HCT116 (cell line): Measurements from ENCODE around the gene GABBR1. TPM values are rescaled to one million over a fixed set of nuclear protein-coding genes. Genes with fewer than 3 reads are reported as not detected.

Experiments
- ATAC-seq: fragments of 200-7000 bp; cut with Tn5 transposase; 2 replicates; pipeline ENCODE4 v1.9.1; 2020; ENCODE audit warnings: mild to moderate bottlenecking, moderate library complexity
- BruUV-seq: library from RNA; stranded (reverse); fragments of 400-500 nt; replicated peaks from 2 replicates; lab custom pipeline; 2021; lab: Mats Ljungman, UMichigan
- CTCF ChIA-PET: fragments of 300-600 bp; sonication (Branson Sonifier 250); formaldehyde crosslinking; loops from one replicate; lab custom pipeline; 2021; ENCODE audit warnings: antibody characterized with exemption; lab: Charles Lee
- POLR2A ChIA-PET: fragments of 300-600, 350-600 bp; sonication (Branson Sonifier 250); formaldehyde crosslinking; loops from one replicate; lab custom pipeline; 2021; ENCODE audit warnings: antibody characterized with exemption; lab: Charles Lee
- RAD21 ChIA-PET, 2 experiments: fragments of 300-600 bp; sonication (Branson Sonifier 250); formaldehyde crosslinking; loops; one replicate each; lab custom pipeline; 2023; ENCODE audit warnings: low total read pairs in 2 of 2; ENCODE audit not compliant: uncharacterized antibody in 2 of 2, unreplicated experiment in 2 of 2, low non-redundant PET in 1 of 2; lab: Charles Lee
- DNase-seq: peaks from one replicate; pipeline ENCODE4 v3.0.0-alpha.2; 2010; ENCODE audit warnings: low read depth, low spot score
- H2AFZ ChIP-seq: fragments of 200-600 bp; shearing (Covaris generic), sonication (generic); 2 replicates; pipeline ENCODE4 v1.6.1; 2017; ENCODE audit warnings: low read depth, mixed run types, mixed read lengths, antibody characterized with exemption, low read length; ENCODE audit not compliant: poor library complexity, severe bottlenecking
- H3K27ac ChIP-seq: 2 replicates; pipeline ENCODE4 v1.5.1; 2012; ENCODE audit warnings: low read depth, low read length
- H3K27me3 ChIP-seq: fragments of 200-600 bp; sonication (generic); 2 replicates; pipeline ENCODE4 v1.6.1; 2016; ENCODE audit warnings: mixed run types, low read length, mixed read lengths; ENCODE audit not compliant: insufficient read depth
- H3K36me3 ChIP-seq, 2 experiments: fragments of 200-500 bp in 1 of 2; fragments of 200-600 bp in 1 of 2; sonication (Bioruptor generic) in 1 of 2; sonication (generic) in 1 of 2; 2 replicates each; pipeline versions ENCODE4 v1.5.1 to v1.6.1; 2014 to 2016; ENCODE audit warnings: low read length in 2 of 2, inconsistent platforms in 1 of 2, mixed read lengths in 1 of 2, mixed run types in 1 of 2; ENCODE audit not compliant: insufficient read depth in 2 of 2, control insufficient read depth in 1 of 2
- H3K4me1 ChIP-seq, 2 experiments: fragments of 200-600 bp in 1 of 2; sonication (generic) in 1 of 2; 2 replicates each; pipeline versions ENCODE4 v1.5.1 to v1.6.1; 2012 to 2017; ENCODE audit warnings: low read length in 2 of 2, inconsistent platforms in 1 of 2, mild to moderate bottlenecking in 1 of 2, mixed read lengths in 1 of 2, mixed run types in 1 of 2, moderate library complexity in 1 of 2; ENCODE audit not compliant: insufficient read depth in 2 of 2, control insufficient read depth in 1 of 2
- H3K4me2 ChIP-seq: fragments of 200-600 bp; sonication (generic); 2 replicates; pipeline ENCODE4 v1.6.1; 2017; ENCODE audit warnings: mixed run types, low read length, mixed read lengths
- H3K4me3 ChIP-seq, 2 experiments: fragments of 200-600 bp in 1 of 2; sonication (generic) in 1 of 2; replicated peaks in 1 of 2; 2 replicates each; pipeline ENCODE4 v1.5.1; 2011 to 2016; ENCODE audit warnings: low read length in 2 of 2, control low read depth in 1 of 2, low read depth in 1 of 2, mild to moderate bottlenecking in 1 of 2, mixed read lengths in 1 of 2, mixed run types in 1 of 2
- H3K79me2 ChIP-seq: fragments of 200-600 bp; sonication (generic); 2 replicates; pipeline ENCODE4 v1.6.1; 2017; ENCODE audit warnings: mild to moderate bottlenecking, mixed run types, low read length, moderate library complexity, mixed read lengths; ENCODE audit not compliant: insufficient read depth
- H3K9ac ChIP-seq: fragments of 200-600 bp; sonication (generic); 2 replicates; pipeline ENCODE4 v1.6.1; 2016; ENCODE audit warnings: low read length, mixed read lengths
- H3K9me2 ChIP-seq: fragments of 200-600 bp; sonication (generic), shearing (Covaris generic); 2 replicates; pipeline ENCODE4 v1.6.1; 2017; ENCODE audit warnings: mixed run types, mild to moderate bottlenecking, moderate library complexity; ENCODE audit not compliant: insufficient read depth
- H3K9me3 ChIP-seq, 2 experiments: fragments of 200-500 bp in 1 of 2; fragments of 200-600 bp in 1 of 2; sonication (Bioruptor generic) in 1 of 2; sonication (generic) in 1 of 2; 2 replicates each; pipeline ENCODE4 v1.6.1; 2014 to 2017; ENCODE audit warnings: low read length in 2 of 2, mixed read lengths in 2 of 2, inconsistent platforms in 1 of 2, low read depth in 1 of 2, mild to moderate bottlenecking in 1 of 2, mixed run types in 1 of 2, moderate library complexity in 1 of 2; ENCODE audit not compliant: control insufficient read depth in 1 of 2, insufficient read depth in 1 of 2
- H4K20me1 ChIP-seq: fragments of 200-600 bp; sonication (generic), shearing (Covaris generic); 2 replicates; pipeline ENCODE4 v1.6.1; 2017; ENCODE audit warnings: mixed run types, mild to moderate bottlenecking, moderate library complexity; ENCODE audit not compliant: insufficient read depth
- ATF3 ChIP-seq: IDR thresholded peaks from 2 replicates; pipeline ENCODE4 v1.6.1; 2012
- EGR1 ChIP-seq: IDR thresholded peaks from 2 replicates; pipeline ENCODE4 v1.6.1; 2012; ENCODE audit warnings: low read depth
- MAX ChIP-seq: IDR thresholded peaks from 2 replicates; pipeline ENCODE4 v1.6.1; 2012
- POLR2A ChIP-seq: IDR thresholded peaks from 2 replicates; pipeline ENCODE4 v1.7.0; 2011; ENCODE audit warnings: borderline replicate concordance; ENCODE audit not compliant: insufficient read depth, insufficient read length; ENCODE audit errors: extremely low read depth
- REST ChIP-seq: IDR thresholded peaks from 2 replicates; pipeline ENCODE4 v1.6.1; 2012; ENCODE audit warnings: low read depth
- ZBTB33 ChIP-seq: IDR thresholded peaks from 2 replicates; pipeline ENCODE4 v1.6.1; 2011; ENCODE audit warnings: mild to moderate bottlenecking, low read length, moderate library complexity; ENCODE audit not compliant: insufficient replicate concordance; ENCODE audit errors: extremely low read depth
- intact Hi-C: fragments of 100-400 bp; cut with micrococcal nuclease; formaldehyde crosslinking; loops from 2 replicates; pipeline ENCODE4 v1.10.0; 2022
- total RNA-seq: library from RNA; stranded (reverse); gene quantifications from one replicate; pipeline ENCODE4 v1.2.1, GENCODE V29; 2021; ENCODE audit not compliant: unreplicated experiment

Gene GABBR1
- total RNA-seq, 1 experiment from 2014 or later: 43.4 TPM

GRCh38 chr6:29564875-29565274 lies 68.1 kb downstream of the GABBR1 start:
- H3K9me3 ChIP-seq: no peaks in the 10 kb centered on the region
- H3K4me2 ChIP-seq: no peak overlapping the region
- TF ChIP-seq EGR1 (no peak), POLR2A (no peak), MAX (no peak), REST (no peak), ZBTB33 (no peak), ATF3 (no peak)
- TF ChIP-seq, all 23 proteins: peak for 0
- Histone ChIP-seq H3K36me3 (no peaks in the 10 kb centered on the region), H3K79me2 (no peaks in the 10 kb centered on the region), H3K9me2 (no peaks in the 10 kb centered on the region), H4K20me1 (no peaks in the 10 kb centered on the region), H3K4me3 (no peak overlapping the region), H3K27me3 (no peaks in the 10 kb centered on the region), H3K9ac (no peak overlapping the region), H3K4me1 (no peaks in the 10 kb centered on the region), H3K27ac (no peak overlapping the region), H2AFZ (no peak overlapping the region)
- intact Hi-C loops: no loop called here
- RAD21 ChIA-PET: no interaction called here
- CTCF ChIA-PET: no interaction called here
- POLR2A ChIA-PET: no interaction called here
- ATAC-seq (no peak), DNase-seq (no peak)
- BruUV-seq: no TSS peak
